Left cardiac atrium (tissue), 4 donors: ENCODE data around the gene IGSF11. TPM values are rescaled to one million over a fixed set of nuclear protein-coding genes. Genes with fewer than 3 reads are reported as not detected.
"Not testable (repeated sequence)": the region's sequence is repeated elsewhere in the genome, so short reads cannot be mapped to it uniquely, and the experiment has no call there.

ENCODE experiments used
- ATAC-seq, 2 donors: fragments of 200-7000 bp; cut with Tn5 transposase; one replicate each; pipeline ENCODE4 v1.9.1; 2020; ENCODE audit warnings: mild to moderate bottlenecking in 2 of 2, moderate library complexity in 2 of 2
- DNase-seq: peaks from one replicate; pipeline ENCODE4 v3.0.0-alpha.2; 2020
- intact Hi-C, 2 donors: fragments of 100-400 bp; cut with DNase I; formaldehyde crosslinking; loops; one replicate each; pipeline versions ENCODE4 v1.14.1 to v1.15.1; 2022 to 2023
- total RNA-seq, 2 donors: library from RNA; stranded (reverse); fragmentation: NEBNext Ultra II Directional; extraction: Animal tissue kit (Norgen Biotek cat#: 25700); gene quantifications; one replicate each; pipeline ENCODE4 v1.2.1, GENCODE V29; 2021
- donor health status: DM: no; HTN: yes; CAD: no.
- donor health status: DM: no; HTN: yes; CAD: no; lungs with severe emphysema.
- donor health status: DM: yes; HTN: yes; CAD: no.
- donor health status: Dilated cardiomyopathy.

Gene IGSF11
- total RNA-seq, 2 donors from 2014 or later, result 2.2 to 2.7 TPM

DNA sequence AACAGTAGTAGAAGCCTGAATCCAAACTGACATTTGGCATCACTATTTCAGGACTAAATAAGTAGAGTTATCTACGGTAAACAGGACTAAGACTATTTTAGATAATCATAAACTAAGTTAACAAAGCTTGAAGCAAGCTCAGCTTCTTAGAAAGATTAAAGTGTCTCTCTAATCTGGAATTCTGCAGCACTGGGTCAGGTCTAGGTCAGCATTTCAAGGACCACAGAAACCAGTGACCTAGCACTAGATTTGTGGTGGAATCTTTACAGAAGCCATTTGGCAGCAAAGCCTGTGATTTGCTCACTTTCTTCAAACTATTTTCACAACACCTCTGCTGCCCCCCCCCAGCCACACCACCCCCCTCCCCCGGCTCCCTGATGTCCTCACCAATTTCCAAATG lies 37.5 kb downstream of the IGSF11 start:
- ATAC-seq, result no peak
- intact Hi-C loops, result no loop called here

GRCh38 chr3:118991775-118992174 lies 42.9 kb downstream of the IGSF11 start:
- intact Hi-C loops, result no loop called here
- DNase-seq (peak; percentile 39), ATAC-seq (peak in 1 of 2 donors; percentile 92)

More for the DNA sequence above, 37.5 kb downstream of the IGSF11 start:
- no peak for DNase-seq

DNA sequence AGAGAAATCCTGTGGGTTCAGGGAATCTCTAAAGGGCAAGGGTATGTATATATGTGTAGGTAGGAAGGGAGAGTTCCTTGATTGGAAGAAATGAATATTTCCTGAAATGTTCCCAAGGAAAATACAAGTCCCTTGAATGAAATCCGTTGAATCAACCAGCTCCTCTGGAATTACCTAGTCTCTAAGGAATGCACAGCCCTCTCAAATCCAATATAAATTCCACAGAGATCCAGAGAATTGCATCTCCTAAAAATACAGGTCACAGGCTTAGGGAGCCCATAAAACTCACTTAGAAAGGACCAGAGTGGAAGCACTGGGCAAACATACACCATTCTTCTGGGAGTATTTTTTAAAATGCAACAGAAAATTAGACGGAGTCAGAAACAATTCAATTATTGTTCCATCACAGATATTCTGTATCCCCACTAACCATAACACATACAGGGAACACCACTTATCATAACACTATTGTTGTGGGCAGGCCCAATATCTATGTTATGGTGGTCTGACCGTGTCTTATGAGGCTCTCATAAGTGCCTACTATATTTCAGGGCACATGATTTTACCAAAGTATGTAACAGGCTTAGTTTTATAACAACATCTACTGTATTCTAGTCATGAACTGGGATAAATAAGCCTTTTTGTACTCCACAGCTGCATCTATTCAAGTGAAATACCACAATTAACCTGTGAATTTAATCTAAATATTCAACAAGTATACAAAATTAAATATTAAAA lies 43.7 kb downstream of the IGSF11 start:
- DNase-seq, result no peak
- peak in 1 of 2 donors; percentile 68 for ATAC-seq
- intact Hi-C loops, result no loop called here

DNA sequence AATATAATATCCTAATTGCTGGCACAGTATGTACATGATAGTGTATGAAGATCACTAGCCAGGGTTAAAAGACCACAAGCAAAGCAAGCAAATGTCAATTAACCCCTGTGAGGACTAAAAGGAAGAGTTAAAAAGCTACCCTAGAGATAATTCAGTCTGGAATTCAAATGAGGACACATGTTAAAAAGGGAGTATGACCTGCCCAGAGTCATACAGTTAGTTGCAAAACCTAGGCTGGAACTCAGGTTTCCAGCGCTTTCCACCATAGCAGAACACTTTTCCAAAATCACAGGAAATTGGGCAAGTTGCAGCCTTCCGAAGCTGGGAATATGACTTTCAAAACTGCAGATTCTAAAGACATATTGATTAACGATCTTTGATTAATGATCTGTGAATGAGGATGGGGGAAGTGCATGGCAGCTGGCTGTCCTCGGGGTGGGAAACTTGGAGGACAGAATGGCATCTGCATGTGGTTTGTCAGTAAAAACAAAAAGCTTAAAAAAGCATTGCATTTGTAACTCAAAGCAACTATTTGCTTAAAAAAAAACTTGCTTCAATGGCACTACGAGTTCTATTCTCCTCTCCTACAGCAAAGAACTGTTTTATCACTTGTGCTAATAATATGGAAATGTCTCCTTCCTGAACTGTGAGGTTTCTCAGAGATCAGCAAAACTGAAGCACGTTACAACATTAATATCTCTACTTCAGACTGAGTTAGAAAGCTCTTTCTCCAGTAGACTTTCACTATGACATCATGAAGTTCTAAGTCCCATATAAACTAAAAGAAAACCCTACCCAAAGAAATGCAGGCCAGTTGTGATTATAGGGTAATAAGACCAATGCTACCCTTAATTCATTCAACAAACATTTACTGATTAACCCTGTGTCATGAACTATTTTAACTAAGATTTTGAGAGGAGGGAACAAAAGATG lies 46.2 kb downstream of the IGSF11 start:
- ATAC-seq (no peak), DNase-seq (no peak)
- intact Hi-C loops, result no loop called here

GRCh38 chr3:118987477-118987876 lies 47.2 kb downstream of the IGSF11 start:
- DNase-seq (peak; percentile 74), ATAC-seq (peak; percentile 60 to 87)
- intact Hi-C loops, result no loop called here

DNA sequence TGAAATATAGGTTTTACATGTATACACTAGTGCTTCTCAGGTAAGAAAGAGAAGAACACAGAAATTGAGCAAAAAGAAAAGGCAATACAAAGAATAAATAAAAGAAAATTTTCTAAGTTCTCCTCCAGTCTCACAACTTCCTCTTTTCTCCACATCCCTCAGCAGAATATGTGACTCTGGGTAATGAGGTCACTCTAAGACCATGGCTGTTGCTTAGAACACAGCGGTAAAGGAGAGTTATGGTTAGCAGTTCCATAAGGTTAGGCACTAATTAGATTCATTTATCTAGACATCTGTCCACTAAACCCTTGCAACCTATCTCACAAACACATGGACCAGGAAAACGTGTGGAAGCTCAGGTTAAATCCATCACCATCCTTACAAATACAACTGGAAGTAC lies 47.9 kb downstream of the IGSF11 start:
- intact Hi-C loops, result no loop called here

GRCh38 chr3:118984699-118985098 lies 49.9 kb downstream of the IGSF11 start:
- ATAC-seq (no peak), DNase-seq (no peak)
- intact Hi-C loops, result no loop called here

More for the DNA sequence above, 47.9 kb downstream of the IGSF11 start:
- ATAC-seq (no peak), DNase-seq (no peak)

- intact Hi-C loops, result no loop called here
- DNase-seq (no peak), ATAC-seq (no peak)
Observed at GRCh38 chr3:118981494-118982134, 53.0 kb downstream of the IGSF11 start.

DNA sequence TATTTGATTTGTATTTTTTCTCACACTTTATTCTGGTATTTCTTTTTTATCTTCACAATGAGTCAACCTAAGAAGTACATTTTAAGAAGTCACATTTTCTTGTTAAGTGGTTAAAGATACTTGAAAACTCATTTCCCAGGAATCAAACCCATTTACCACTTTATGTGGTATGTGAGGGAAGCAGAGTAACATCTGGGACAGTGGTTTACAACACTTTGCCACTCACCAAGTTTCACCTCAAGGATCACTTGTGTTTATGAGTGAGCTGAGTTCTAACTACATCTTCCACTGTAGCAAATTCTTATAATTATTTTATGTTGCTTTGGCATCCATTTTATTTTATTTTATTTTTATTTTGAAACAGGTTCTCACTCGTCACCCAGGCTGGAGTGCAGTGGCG lies 53.8 kb downstream of the IGSF11 start:
- ATAC-seq (no peak), DNase-seq (no peak)
- intact Hi-C loops, result no loop called here

DNA sequence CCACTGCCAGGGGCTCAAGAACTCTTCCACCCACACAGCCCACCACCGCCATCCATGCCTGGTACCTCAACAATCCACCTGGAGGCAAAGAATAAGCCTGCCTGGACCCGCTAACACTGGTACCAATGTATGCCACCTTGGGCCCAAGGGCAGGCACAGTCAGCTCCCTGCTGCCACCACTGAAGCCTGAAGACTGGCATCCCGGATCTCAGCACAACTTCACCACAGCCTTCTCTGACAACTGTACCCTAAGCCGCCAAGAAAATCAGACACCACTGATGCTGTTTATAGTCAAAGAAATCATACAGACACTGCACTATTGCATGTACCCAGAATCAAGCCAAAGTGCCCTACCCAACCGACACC lies 56.3 kb downstream of the IGSF11 start:
- DNase-seq, result no peak
- ATAC-seq, result no peak
- intact Hi-C loops, result no loop called here

- ATAC-seq, result no peak
- intact Hi-C loops, result no loop called here
- no peak for DNase-seq
Observed at GRCh38 chr3:118977671-118978392, 56.8 kb downstream of the IGSF11 start.

DNA sequence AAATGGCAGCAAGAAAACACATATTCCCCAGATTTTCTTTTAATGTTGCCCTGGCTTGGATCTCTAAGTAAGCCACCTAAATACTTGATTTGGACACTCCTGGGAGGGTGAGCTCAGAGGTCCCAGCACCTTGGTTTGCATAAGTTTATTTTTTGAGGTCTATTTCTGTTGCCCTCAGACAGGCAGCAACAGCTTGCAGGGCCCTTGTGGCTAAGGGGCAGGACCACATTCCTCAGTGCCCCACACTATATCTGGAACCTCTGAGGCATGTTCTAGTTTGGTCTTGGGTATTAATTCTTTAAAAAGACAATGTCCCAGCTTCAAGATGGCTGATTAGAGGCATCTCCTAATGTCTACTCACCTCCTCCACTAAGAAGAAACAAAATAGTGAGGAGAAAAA lies 57.5 kb downstream of the IGSF11 start:
- ATAC-seq (no peak), DNase-seq (no peak)
- intact Hi-C loops, result no loop called here

GRCh38 chr3:118975476-118975875 lies 59.2 kb downstream of the IGSF11 start:
- DNase-seq, intact Hi-C loops, ATAC-seq: not testable (repeated sequence)

GRCh38 chr3:118974356-118975097 lies 60.1 kb downstream of the IGSF11 start:
- DNase-seq (no peak), ATAC-seq (no peak)
- intact Hi-C loops, result no loop called here

GRCh38 chr3:118973050-118973449 lies 61.6 kb downstream of the IGSF11 start:
- intact Hi-C loops, result no loop called here
- DNase-seq, result no peak
- peak in 1 of 2 donors; percentile 76 for ATAC-seq

- ATAC-seq (peak; percentile 72 to 85), DNase-seq (peak; percentile 36)
- intact Hi-C loops, result no loop called here
Observed at GRCh38 chr3:118970819-118971218, 63.8 kb downstream of the IGSF11 start.

DNA sequence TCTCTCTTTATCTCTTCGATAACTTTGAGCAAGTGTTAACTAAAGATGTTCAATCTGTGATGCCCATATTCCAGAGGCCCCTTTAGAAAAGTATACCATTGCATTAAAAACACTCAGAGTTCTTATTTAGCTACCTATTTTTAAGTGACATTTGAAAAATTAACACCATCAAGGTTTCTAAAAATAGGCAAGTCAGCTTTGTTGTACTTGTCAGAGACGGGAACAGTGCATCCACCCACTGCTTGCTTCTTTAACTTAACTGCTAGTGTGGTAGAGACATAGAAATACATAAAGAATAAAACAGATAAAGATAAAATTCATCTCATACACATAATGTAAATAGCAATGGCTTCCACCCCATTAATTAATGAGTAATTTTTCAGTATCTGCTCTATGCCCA lies 66.0 kb downstream of the IGSF11 start:
- peak in 1 of 2 donors; percentile 33 for ATAC-seq

GRCh38 chr3:118968111-118968510 lies 66.5 kb downstream of the IGSF11 start:
- no peak for ATAC-seq
- intact Hi-C loops, result no loop called here
- no peak for DNase-seq

More for the DNA sequence above, 66.0 kb downstream of the IGSF11 start:
- no peak for DNase-seq
- intact Hi-C loops, result no loop called here
